Keratinocyte (primary cell): ENCODE measurements around the gene TELO2. TPM values are rescaled to one million over a fixed set of nuclear protein-coding genes. Genes with fewer than 3 reads are reported as not detected.

Source experiments
- DNase-seq: peaks from one replicate; pipeline ENCODE4 v3.0.0-alpha.2; 2011; ENCODE audit warnings: low read depth, missing footprints, low spot score
- FAIRE-seq: peaks from 2 replicates; lab custom pipeline; 2011; peaks lifted over from hg19 to GRCh38; lab: Jason Lieb, UNC
- H2AFZ ChIP-seq: 2 replicates; pipeline ENCODE4 v1.6.0; 2012; ENCODE audit warnings: low read length, control low read depth, inconsistent platforms; ENCODE audit not compliant: control insufficient read depth
- H3K27ac ChIP-seq: 2 replicates; pipeline ENCODE4 v1.5.1; 2011; ENCODE audit warnings: low read length; ENCODE audit not compliant: control insufficient read depth, insufficient read depth
- H3K27me3 ChIP-seq: 3 replicates; pipeline ENCODE4 v1.6.0; 2011; ENCODE audit warnings: low read length; ENCODE audit not compliant: control insufficient read depth, insufficient read depth; ENCODE audit errors: extremely low read depth
- H3K36me3 ChIP-seq, 2 experiments: 2 replicates in 1 of 2; 3 replicates in 1 of 2; pipeline ENCODE4 v1.5.1; 2011; ENCODE audit warnings: low read length in 2 of 2, mild to moderate bottlenecking in 1 of 2; ENCODE audit not compliant: control insufficient read depth in 2 of 2, insufficient read depth in 2 of 2; ENCODE audit errors: extremely low read depth in 1 of 2
- H3K4me1 ChIP-seq: 3 replicates; pipeline ENCODE4 v1.5.1; 2011; ENCODE audit warnings: low read length; ENCODE audit not compliant: control insufficient read depth, insufficient read depth; ENCODE audit errors: extremely low read depth
- H3K4me2 ChIP-seq: 3 replicates; pipeline ENCODE4 v1.6.0; 2011; ENCODE audit warnings: low read depth, low read length; ENCODE audit not compliant: control insufficient read depth, insufficient read depth; ENCODE audit errors: extremely low read depth
- H3K4me3 ChIP-seq, 3 experiments: fragments of 200-600 bp in 1 of 3; sonication (generic) in 1 of 3; 2 replicates in 2 of 3; 3 replicates in 1 of 3; pipeline ENCODE4 v1.5.1; 2011 to 2016; ENCODE audit warnings: low read length in 3 of 3, mild to moderate bottlenecking in 3 of 3, control low read depth in 2 of 3, inconsistent platforms in 1 of 3, low read depth in 1 of 3, mixed read lengths in 1 of 3, mixed run types in 1 of 3, moderate library complexity in 1 of 3; ENCODE audit not compliant: control insufficient read depth in 2 of 3, insufficient read depth in 2 of 3; ENCODE audit errors: extremely low read depth in 1 of 3
- H3K79me2 ChIP-seq: 2 replicates; pipeline ENCODE4 v1.6.0; 2012; ENCODE audit warnings: low read length; ENCODE audit not compliant: control insufficient read depth, insufficient read depth
- H3K9ac ChIP-seq: 3 replicates; pipeline ENCODE4 v1.6.0; 2011; ENCODE audit warnings: low read length; ENCODE audit not compliant: control insufficient read depth, insufficient read depth; ENCODE audit errors: extremely low read depth
- H3K9me1 ChIP-seq: 3 replicates; pipeline ENCODE4 v1.6.0; 2011; ENCODE audit warnings: low read length; ENCODE audit not compliant: control insufficient read depth, insufficient read depth; ENCODE audit errors: extremely low read depth
- H3K9me3 ChIP-seq: 2 replicates; pipeline ENCODE4 v1.5.1; 2012; ENCODE audit warnings: low read depth, low read length; ENCODE audit not compliant: control insufficient read depth
- H4K20me1 ChIP-seq: 3 replicates; pipeline ENCODE4 v1.6.0; 2011; ENCODE audit warnings: low read length; ENCODE audit not compliant: control insufficient read depth, insufficient read depth; ENCODE audit errors: extremely low read depth
- EZH2 ChIP-seq: IDR thresholded peaks from one replicate; pipeline ENCODE4 v1.6.1; 2012; ENCODE audit warnings: inconsistent platforms, mild to moderate bottlenecking, low read length, moderate library complexity
- dilution Hi-C: fragments of 300-500 bp; cut with MboI; formaldehyde crosslinking; loops from one replicate; pipeline ENCODE4 v1.7.0; 2020; ENCODE audit warnings: low sequenced_read_pairs; ENCODE audit not compliant: extremely low pct_ligation_motif_present
- polyA plus RNA-seq, 5 experiments: library from polyadenylated mRNA; depleted of rRNA in 3 of 5; stranded (reverse) in 3 of 5; stranded (forward) in 1 of 5; unstranded in 1 of 5; fragments of >200 nt; gene quantifications; 1 replicate in 1 of 5; 2 replicates in 3 of 5; 3 replicates in 1 of 5; pipeline versions ENCODE4 v1.2.1 to v1.2.3, GENCODE V29; 2011 to 2012; ENCODE audit warnings: missing spikeins in 2 of 5, low read depth in 1 of 5, low replicate concordance in 1 of 5
- TF ChIP-seq, protein P1 (sequence below), 3 experiments: IDR thresholded peaks in 1 of 3; conservative IDR thresholded peaks in 1 of 3; optimal IDR thresholded peaks in 1 of 3; 2 replicates in 2 of 3; 3 replicates in 1 of 3; pipeline versions ENCODE3 to v1.5.1; 2011; ENCODE audit warnings: low read length in 3 of 3, mild to moderate bottlenecking in 3 of 3, moderate library complexity in 2 of 3, control low read depth in 1 of 3, inconsistent platforms in 1 of 3; ENCODE audit not compliant: insufficient read depth in 2 of 3; ENCODE audit errors: extremely low read depth in 1 of 3

Gene TELO2
- polyA plus RNA-seq, 1 donor (not counting 4 experiments of a cell fraction or from before 2014, with no cell fraction given) = 7.9 TPM

DNA sequence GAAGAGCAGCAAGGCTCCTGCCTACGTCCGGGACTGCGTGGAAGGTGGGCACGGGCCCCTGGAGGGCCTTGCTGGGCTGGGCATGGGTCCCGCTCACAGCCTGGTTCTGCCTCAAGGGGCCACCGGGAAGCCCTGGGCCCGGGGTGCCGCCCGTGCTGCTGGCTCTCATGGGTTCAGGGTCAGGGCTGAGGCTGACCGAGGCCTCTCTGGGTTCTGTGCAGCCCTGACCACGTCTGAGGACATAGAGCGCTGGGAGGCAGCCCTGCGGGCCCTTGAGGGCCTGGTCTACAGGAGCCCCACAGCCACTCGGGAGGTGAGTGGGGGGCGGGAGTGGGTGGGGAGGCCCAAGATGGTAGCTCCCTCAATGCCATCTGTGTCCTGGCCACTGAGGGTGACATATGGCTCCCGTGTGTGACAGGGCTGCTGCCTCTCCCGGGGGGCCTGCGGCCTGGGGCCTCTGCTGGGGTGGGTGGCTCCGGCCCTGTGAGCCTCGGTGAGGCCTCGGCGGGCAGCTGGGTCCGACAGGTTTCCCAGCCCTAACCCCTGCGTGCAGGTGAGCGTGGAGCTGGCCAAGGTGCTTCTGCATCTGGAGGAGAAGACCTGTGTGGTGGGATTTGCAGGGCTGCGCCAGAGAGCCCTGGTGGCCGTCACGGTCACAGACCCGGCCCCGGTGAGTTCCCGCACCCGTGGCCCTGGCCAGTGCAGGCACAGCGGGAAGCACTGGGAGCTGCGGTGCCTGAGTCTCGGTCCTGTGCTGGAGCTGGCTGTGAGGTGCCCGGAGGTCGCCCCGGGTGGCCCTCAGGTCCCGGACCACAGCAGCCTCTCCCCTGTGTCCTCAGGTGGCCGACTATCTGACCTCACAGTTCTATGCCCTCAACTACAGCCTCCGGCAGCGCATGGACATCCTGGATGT lies 9.2 kb downstream of the TELO2 start:
- H3K9ac ChIP-seq = no peak overlapping the region
- DNase-seq (no peak), FAIRE-seq (no peak)
- H3K79me2 ChIP-seq = no peaks in the 10 kb centered on the region
- no peak overlapping the region for H2AFZ ChIP-seq
- H3K4me3 ChIP-seq = no peak overlapping the region
- no peak overlapping the region for H3K4me2 ChIP-seq
- H3K9me3 ChIP-seq = no peaks in the 10 kb centered on the region
- no peak for TF ChIP-seq EZH2
- TF ChIP-seq, protein P1, sequence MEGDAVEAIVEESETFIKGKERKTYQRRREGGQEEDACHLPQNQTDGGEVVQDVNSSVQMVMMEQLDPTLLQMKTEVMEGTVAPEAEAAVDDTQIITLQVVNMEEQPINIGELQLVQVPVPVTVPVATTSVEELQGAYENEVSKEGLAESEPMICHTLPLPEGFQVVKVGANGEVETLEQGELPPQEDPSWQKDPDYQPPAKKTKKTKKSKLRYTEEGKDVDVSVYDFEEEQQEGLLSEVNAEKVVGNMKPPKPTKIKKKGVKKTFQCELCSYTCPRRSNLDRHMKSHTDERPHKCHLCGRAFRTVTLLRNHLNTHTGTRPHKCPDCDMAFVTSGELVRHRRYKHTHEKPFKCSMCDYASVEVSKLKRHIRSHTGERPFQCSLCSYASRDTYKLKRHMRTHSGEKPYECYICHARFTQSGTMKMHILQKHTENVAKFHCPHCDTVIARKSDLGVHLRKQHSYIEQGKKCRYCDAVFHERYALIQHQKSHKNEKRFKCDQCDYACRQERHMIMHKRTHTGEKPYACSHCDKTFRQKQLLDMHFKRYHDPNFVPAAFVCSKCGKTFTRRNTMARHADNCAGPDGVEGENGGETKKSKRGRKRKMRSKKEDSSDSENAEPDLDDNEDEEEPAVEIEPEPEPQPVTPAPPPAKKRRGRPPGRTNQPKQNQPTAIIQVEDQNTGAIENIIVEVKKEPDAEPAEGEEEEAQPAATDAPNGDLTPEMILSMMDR (optimal IDR thresholded peaks at IDR 0.05 in 1 of 3, IDR thresholded peaks at IDR 0.05 in 1 of 3, conservative IDR thresholded peaks at IDR 0.05 in 1 of 3; ENCODE audit: extremely low read depth in 1 of 3, insufficient read depth in 2 of 3, low read length in 3 of 3) = no peak
- H3K9me1 ChIP-seq = no peaks in the 10 kb centered on the region
- no peaks in the 10 kb centered on the region for H4K20me1 ChIP-seq
- no peaks in the 10 kb centered on the region for H3K4me1 ChIP-seq
- H3K27ac ChIP-seq = no peak overlapping the region
- dilution Hi-C loops = no loop called here
- H3K27me3 ChIP-seq = no peaks in the 10 kb centered on the region
- H3K36me3 ChIP-seq = peaks cover 7 to 11% of the 10 kb centered on the region in 2 experiments

DNA sequence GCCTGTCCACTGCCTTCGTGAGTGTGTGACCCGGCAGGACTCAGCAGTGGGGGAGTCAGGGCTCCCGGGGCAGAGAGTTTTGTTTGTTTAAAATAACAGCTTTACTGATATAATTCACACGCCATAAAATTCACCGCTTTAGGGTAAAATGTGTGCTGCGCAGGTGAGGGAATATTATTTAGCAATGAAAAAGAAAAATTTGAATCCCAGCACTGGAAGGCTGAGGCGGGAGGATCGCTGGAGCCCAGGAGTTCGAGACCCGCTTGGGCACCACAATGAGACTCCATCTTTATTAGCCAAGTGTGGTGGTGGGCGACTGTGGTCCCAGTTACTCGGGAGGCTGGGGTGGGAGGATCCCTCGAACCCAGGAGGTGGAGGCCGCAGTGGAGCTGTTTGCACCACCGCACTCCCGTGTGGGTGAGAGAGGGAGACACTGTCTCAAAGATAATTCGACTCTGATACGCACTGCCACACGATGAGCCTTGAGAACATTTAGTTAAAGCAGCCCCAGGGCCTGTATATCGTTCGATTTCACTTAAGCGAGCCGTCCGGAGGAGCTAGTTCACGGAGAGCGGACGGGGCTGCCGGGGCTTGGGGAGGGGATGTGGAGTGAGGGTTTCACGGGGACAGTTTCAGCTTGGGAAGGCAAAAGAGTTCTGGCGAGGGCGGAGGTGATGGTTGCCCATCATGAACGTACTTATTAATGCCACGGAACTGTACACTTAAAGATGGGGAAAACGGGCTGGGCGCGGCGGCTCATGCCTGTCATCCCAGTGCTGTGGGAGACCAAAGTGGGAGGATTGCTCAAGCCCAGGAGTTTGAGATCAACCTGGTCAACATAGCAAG lies 10.2 kb downstream of the TELO2 start:
- DNase-seq = no peak
- Histone ChIP-seq H3K9me1 (no peaks in the 10 kb centered on the region), H3K9ac (no peak overlapping the region), H3K36me3 (peaks cover 7 to 11% of the 10 kb centered on the region in 2 experiments), H3K4me2 (no peak overlapping the region), H3K27ac (no peak overlapping the region), H3K9me3 (no peaks in the 10 kb centered on the region), H3K4me3 (no peak overlapping the region), H3K27me3 (no peaks in the 10 kb centered on the region), H2AFZ (no peak overlapping the region), H3K4me1 (no peaks in the 10 kb centered on the region), H3K79me2 (no peaks in the 10 kb centered on the region), H4K20me1 (no peaks in the 10 kb centered on the region)
- dilution Hi-C loops = no loop called here
- no peak for FAIRE-seq
- TF ChIP-seq, protein P1 (optimal IDR thresholded peaks at IDR 0.05 in 1 of 3, IDR thresholded peaks at IDR 0.05 in 1 of 3, conservative IDR thresholded peaks at IDR 0.05 in 1 of 3; ENCODE audit: extremely low read depth in 1 of 3, insufficient read depth in 2 of 3, low read length in 3 of 3) = no peak
